ENCODE results near the gene CDHR2.

Gene CDHR2

GRCh38 chr5:176643491-176644219 is 94.5 kb downstream of the CDHR2 start:
- no peak for TF ChIP-seq ZFX (IDR thresholded peaks at IDR 0.05; ENCODE audit: borderline replicate concordance)
- TF ChIP-seq, protein P1, sequence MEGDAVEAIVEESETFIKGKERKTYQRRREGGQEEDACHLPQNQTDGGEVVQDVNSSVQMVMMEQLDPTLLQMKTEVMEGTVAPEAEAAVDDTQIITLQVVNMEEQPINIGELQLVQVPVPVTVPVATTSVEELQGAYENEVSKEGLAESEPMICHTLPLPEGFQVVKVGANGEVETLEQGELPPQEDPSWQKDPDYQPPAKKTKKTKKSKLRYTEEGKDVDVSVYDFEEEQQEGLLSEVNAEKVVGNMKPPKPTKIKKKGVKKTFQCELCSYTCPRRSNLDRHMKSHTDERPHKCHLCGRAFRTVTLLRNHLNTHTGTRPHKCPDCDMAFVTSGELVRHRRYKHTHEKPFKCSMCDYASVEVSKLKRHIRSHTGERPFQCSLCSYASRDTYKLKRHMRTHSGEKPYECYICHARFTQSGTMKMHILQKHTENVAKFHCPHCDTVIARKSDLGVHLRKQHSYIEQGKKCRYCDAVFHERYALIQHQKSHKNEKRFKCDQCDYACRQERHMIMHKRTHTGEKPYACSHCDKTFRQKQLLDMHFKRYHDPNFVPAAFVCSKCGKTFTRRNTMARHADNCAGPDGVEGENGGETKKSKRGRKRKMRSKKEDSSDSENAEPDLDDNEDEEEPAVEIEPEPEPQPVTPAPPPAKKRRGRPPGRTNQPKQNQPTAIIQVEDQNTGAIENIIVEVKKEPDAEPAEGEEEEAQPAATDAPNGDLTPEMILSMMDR (IDR thresholded peaks at IDR 0.05) = no peak
- H3K27ac ChIP-seq = peak overlapping the region; percentile 29; the same call in 1 of the 2 replicates

- TF ChIP-seq, protein P1 (IDR thresholded peaks at IDR 0.05) = no peak
- no peak for TF ChIP-seq ZFX (IDR thresholded peaks at IDR 0.05; ENCODE audit: borderline replicate concordance)
- no peak overlapping the region for H3K27ac ChIP-seq
Observed at GRCh38 chr5:176644294-176644693, 95.2 kb downstream of the CDHR2 start.

GRCh38 chr5:176644878-176645670 is 95.9 kb downstream of the CDHR2 start:
- no peak overlapping the region for H3K27ac ChIP-seq
- TF ChIP-seq, protein P1 (IDR thresholded peaks at IDR 0.05) = no peak
- no peak for TF ChIP-seq ZFX (IDR thresholded peaks at IDR 0.05; ENCODE audit: borderline replicate concordance)
